GM19240 (cell line): ENCODE data around the gene RGL1.

Experiments used
- DNase-seq: peaks from one replicate; pipeline ENCODE4 v3.0.0; 2011; ENCODE audit warnings: low spot score; ENCODE audit not compliant: insufficient read length

The RGL1 gene

DNA sequence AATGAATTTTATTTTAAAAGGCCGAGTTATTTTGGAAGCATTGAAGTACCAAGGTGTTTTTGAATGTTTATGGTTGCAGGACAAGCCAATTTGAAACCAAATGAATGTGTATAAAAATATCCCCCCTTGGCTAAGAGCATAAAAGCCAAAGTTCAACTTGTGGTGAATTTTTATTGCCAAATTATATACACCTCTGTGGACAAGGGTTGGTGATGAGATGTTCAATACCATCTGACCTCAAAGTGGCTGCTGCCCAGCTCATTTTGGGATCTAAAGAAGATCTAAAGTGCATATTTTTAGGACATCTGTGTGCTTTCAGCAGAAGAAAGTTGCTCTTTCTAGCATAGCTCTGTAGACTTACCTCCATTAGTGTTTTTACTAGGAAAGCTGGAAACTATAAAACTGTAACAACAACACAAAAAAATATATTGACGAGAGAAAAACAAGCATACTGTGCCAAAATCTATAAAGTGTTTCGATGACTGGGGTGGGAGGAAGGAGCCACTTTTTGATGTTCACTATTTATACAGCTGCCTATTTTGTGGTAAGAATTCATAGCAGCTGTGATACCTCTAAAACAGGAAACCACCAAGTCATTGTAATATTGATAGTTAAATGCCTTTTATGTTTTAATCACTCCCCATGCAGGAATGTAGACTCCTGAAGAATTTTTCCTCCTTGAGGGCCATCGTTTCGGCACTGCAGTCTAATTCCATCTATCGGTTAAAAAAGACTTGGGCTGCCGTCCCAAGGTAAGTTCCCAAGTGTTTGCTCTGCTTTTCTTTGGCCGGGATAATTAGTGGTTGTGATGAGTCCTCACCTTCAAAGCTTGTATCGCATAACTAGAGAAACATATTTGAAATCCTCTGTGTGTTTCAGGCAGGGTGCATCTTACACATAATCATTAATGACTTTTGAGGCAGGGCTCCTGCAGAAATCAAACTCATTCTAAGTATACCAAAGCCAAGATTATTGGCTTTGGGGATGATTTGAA, 83.2 kb downstream of the RGL1 start:
- no peak for DNase-seq

DNA sequence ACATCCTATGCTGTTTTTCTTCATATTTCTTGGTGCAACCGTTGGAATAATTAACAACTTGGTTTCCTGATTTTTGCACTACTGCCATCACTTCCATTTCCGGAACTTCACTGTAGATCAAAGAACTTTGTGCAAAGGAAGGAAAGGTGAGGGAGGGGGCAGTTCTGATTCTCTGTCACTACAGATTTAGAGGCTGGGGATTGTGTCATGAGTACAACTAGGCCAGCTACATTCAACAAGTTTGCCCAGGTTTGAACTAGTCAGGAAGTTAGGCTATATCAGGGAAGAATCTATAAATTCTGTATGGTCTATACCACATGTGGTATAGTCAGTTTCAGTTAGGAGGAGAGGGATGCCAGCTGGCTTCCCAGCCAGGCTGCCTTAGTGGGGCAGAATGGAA, 84.2 kb downstream of the RGL1 start:
- no peak for DNase-seq

DNA sequence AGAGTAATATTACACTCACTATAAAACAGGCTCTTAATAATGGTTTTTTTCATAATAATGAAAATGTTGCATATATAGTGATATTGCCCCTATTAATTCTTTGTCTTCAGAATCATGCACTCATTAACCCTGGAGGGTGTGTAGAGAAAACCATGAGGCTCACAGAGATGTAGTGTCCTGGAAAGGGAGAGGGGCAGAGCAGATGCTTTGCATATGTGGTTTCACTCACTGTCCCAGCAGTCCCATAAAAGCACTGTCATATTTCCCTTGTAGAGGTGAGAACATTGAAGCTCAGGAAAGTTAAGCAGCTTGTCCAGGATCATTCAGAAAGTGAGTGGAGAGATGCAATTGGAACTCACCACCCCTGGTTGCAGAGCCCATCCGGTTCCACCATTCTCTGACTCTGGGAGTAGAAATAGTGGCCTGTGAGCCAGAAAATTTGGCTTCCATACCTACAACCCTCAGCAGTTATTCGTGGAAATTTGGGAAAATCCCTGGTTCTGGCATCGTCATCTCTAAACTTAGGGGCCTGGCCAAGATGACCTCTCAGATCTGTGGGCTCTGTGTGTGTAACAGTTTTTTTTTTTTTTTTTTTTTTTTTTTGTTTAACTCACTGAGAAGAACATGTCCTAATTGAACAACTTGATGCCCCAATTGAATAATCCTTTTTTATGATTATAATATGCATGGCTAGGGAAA, 86.4 kb downstream of the RGL1 start:
- DNase-seq: no peak

DNA sequence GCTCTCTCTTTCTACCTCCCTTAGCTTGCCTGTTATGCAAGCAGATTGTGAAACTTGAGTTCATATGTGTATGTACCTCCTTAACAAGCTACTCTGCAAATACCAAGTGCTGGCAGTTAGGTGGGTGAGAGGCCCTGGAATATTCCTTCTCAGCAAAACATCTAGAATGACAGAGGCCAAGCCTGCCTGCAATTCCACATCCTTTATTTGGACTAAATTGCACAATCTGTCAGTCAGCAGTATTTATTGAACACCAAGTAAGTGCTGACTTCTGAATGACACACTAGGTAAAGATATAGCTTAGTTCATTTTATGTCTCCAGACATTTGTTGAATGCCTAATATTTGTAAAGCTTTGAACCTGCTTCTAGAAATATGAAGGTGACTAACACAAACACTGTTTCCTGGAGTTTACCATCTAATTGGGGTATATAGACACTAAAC, 87.5 kb downstream of the RGL1 start:
- DNase-seq: no peak

DNA sequence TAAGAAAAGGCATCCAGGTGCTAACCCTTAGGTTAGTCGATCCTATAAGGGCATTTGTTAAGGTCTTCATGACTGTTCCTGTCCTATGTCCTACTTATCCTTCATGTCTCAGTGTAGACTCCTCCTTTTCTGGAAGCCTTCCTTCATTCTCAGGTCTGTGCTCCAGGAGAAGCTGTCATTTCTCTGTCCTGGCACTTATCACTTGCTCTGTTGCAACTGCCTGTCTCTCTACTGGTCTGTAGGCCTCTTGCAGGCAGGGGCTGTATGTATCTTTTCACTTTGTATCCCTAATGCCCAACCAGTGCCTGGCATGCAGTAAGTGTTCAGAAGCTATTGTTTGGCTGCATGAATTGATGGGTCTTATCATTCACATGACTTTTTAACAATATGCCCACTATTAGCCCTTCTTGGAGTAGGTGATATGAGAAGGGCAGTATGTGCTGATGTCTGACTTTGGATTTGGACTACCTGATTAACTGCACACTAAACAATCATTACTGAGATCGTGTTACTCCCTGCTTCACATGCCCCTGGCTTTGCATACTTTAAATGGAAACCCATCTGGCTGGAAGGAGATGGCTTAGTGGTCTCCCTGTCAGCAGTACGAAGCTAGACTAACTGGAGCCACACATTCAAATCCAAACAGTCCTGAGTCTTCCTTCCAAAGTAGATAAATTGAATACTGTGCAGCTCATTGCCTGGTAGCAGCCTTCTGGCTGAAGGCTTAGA, 88.8 kb downstream of the RGL1 start:
- no peak for DNase-seq

DNA sequence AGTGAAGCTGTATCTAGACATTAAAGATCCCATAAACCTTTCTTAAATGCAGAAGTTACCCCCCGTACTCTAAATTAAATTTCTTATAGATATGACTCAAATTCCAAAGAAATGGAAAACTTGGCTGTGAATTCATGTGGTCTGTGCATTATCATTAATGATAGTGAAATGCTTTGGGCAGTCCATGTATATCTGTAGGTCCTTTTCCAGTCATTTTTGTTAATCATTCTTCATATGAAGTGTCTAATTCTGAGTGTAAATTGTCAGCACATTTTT, 89.3 kb downstream of the RGL1 start:
- DNase-seq: no peak

DNA sequence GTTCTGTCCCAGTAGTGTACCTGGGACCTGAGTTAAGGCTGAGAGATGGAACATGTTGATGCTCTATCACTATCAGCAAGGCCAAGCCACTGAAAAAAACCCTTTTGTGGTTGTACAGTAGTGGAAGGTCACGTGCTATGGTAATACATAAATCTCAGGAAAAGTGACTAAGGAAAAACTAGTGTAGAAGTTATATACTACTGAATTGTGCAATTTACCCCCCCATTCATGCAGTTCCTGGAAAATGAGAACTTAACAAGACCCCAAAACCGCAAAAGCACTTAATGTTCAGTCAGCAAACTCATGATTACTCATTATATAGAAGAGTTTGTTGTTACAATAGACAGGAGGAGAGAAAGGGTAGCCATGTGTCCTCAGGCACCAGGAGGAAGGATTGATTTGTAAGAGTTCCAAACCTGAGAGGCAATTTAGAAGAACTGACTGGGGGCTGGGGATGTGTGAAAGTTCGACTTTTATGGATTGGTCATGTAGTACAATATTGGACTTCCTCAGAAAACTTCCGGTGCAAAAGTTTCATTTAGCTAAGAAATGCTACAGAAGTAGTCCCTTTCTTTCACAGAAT, 91.6 kb downstream of the RGL1 start:
- no peak for DNase-seq

DNA sequence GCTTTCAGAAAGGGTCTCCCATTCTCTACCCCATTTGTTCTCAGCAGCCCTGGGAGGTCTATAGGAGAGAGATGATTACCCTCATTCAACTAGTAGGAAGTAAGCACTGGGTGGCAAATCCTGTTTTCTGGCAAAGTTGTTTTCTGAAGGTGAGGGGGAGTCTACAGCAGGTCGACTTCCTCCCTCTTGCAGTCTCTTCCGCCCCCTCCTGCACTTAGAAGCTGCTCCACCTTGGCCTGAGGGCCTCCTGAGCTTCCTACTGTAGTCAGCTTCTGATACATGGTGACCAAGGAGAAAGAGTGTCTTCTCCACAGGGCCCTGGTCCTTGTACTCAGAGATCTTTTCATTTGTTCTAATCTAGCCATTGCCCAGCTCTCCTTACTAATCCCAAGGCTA, 93.1 kb downstream of the RGL1 start:
- no peak for DNase-seq

DNA sequence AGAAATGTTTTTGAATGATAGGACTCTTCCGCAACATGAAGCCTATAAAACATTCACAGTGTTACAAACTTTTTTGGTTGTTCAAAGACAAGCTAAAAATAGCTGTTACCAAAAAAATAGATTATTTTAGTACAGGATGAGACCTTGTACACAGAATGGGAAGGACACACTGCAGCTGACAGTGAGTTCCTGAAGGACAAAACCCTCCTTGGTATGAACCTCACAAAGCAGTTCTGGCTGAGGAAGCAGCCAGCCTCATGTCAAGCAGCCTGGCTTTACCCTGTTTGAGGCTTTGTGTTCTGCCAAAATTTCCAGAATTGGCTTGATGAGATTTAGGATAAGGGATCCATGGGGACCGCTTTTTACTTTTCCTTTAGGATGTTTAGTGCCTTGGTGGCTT, 93.7 kb downstream of the RGL1 start:
- DNase-seq: no peak

DNA sequence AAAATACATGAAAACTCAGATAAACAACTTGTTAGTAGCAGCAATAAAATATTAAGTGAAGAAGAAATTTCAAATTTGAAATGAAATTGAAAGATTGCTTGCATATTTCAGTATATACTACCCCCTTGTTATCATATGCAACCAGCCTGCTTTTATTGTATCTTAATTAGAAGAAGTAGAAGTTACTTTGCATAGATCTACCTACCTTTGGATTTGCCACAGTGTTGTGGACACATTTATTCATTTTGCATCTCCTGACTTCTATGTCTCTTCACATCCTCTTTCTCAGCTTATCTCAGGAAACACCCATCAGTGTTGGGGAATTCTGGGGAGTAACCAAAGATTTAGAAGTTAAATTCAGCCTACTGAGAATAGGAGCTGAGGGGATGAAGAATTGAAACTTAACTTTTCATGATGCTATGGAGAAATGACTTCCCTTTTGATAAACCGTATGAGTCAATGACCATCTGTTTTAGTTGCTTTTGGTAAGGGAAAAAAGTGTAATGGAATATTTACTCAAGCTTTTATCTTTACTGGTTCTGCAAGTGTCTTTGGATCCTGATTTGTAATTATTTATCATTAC, 96.9 kb downstream of the RGL1 start:
- no peak for DNase-seq

DNA sequence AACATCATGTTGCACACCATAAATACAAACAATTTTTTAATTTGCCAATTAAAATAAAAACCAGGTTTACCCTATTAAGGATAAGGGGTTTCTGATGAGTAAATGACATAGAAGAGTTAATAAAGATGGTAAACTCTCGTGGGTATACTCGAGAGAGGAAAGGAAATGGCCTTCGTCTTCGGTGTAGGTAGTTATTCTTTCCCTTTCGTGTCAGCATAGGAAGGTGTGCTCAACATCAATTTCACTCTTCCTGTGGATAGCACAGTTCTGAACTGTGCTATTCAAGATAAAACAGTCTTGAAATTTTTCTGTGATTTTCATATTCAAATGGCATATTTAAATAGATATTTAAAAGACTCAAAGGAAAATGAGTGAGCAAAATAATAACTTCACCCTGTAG, 98.2 kb downstream of the RGL1 start:
- DNase-seq: no peak

DNA sequence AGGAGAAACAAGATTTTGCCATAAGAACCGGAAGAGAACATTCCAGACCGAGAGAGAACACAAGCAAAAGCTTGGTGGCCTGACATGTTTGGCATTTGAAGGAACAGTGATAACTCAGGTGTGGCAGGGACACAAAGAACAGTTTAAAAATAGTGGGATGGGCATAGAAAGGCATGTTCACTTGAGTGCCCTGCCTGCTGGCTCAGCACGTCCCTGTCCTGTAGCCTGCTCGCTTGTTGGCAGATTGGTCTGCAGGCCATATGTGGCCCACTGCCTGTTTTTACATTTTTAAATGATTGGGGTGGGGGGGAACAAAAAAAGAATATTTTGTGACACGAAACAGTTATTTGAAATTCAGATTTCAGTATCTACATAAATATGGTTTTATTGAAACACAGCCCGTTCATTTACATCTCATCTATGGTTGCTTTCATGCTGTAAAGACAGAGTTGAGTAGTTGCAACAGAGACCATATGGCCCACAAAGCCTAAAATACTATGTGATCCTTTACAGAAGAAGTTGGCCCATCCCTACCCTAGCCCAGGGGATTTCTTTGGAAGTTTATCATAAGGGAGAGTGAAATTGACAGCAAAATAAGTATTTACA, 100.7 kb downstream of the RGL1 start:
- DNase-seq: no peak

DNA sequence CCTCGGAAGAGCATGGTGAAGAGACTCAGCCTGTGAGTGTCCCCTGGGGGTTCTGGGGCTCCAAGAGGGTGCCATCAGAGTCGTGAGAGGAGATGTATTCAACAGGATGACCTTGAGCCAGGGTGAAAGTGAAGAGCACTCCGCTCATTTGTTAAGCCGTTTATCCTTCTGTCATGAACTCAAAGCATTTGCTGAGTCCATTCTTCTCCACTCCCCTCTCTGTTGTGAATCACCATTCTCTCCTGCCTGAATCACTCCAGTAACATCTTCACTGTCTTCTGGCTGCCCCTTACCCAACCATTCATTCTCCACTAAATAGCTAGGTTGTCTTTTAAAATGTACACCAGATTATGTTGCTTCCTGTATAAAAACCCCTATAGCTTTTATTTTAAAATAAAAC, 102.2 kb downstream of the RGL1 start:
- DNase-seq: no peak

DNA sequence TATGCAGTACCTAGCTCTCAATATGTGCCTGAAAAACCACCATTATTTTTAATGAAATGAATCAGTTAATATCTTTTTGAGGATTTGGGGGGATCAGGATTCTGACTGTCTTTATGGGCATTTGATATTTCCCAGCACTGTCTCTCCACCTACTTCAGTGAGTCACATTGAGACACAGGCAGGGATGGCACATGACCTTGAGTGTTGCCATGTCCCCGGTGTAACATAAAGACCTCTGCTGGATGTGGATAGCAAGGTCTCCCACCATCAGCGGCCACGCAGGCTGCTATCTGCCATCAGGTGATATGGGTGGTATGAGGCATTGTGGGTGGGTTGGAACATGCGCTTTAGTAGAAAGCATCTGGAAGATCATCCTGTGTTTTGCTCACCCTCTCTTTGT, 103.2 kb downstream of the RGL1 start:
- no peak for DNase-seq

DNA sequence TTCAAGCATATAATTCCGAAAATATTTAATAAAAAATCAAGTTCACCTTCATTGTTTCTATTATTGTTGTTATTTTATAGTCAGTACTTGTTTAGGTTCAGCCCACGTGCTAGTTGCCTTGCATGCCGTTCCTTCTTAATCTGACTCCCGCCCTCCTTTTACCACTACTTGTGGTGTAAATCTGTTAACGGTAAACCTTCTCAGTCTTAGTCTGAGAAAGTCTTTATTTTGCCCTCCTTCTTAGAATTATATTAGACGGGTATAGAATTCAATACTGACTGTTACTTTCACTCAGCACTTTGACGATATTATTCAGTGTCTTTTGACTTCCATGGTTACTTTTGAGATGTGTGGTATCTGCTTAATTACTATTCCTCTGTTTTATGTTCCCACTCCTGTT, 104.8 kb downstream of the RGL1 start:
- no peak for DNase-seq

DNA sequence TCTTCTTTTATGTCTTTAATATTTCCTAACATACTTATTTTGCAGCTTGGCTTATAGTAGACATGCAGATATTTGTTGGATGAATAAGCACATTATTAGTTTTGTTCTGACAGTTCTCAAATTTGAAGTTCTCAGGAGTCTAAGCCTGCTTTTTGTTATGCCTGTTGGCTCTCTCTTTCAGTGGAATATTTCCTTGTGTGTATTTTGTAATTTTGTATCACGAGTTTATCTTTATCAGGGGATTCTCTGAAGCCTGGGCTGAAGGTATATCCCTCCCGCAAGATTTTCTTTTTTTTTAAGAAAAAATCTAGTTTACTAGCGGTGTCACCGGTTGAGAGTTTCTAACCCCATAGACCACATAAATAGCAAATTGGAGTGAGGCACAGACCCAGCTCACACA, 105.9 kb downstream of the RGL1 start:
- DNase-seq: no peak

DNA sequence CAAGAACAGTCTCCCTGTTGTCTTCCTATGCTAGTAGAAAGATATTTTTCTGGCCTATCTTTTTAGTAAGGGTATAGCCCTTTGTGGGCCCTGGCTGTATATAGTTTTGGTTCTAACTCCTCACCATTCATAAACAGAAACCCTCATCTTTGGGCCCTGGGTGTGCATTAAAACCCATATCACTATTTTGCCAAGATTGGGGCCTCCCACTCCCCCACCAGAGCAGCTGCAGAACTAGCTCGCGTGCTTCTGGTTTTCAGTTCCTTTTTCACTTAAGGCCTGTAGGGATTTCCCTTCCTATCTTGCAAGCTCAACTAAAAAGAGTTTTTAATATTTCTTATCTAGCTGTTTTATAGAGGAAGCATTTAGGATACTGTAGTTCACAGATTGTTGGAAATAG, 106.4 kb downstream of the RGL1 start:
- DNase-seq: no peak

DNA sequence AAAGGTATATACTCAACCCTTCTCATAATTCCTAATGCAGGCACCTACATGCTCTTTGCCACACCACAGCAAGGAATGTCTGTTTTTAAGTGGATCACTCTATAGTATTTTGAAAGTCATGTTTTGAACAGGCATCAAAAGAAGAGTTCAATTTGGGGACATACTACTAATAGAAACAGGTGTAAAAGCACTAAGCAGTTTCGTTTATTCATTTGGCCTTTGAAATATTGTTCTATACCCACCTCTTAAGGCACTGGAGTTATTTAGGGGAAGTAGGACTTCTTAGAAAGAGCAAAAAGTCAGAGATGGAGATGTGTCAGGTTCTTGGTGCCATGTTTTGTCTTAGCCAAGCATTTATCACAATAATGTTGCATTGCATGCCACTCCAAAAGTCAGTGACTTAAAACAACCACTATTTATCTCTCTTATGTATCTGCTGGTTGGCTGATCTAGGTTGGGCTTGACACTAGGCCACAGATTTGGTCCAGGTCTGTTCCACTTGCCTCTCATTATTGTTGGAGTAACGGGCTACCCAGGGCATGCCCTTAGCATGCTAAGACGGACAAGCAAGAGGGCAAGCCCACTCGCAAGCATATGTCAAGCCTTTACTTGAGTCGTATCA, 107.5 kb downstream of the RGL1 start:
- no peak for DNase-seq

DNA sequence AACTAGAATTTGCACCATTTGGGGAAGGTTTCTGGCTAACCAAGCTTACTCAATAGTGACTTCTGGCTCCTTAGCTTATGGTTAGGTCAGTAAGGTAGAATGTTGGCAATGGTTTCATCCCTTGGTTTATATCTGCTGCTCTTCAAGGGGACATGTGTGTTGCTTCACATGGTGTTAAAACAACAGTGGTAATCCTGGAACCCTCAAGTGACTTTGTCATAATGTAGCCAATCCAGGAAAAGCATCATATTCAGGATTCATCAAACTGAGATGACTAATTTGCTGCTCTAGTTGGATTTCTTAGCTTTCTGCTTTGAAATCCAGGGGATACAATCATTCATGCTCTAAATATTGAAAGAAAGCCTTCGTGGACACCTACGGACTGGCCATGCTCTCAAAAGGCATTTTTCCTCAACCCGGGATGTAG, 108.7 kb downstream of the RGL1 start:
- DNase-seq: no peak

DNA sequence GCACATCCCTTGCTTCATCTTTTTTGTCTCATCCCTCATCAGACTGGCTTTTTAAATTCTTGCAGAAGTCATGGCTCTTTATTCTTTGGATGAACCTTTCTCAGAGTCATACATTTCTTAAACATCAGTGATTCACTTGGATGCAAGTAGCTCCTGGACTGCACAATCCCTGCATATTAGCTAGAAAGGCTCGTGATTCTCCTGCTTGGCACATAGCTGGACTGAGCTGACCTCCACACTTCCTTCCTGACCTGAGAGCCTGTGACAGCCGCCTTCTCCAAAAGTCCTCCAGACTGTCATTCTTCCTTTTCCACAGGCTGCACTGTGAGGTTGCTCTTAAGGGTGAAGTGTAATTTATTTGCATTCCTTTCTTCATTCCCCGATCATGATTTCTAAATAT, 109.4 kb downstream of the RGL1 start:
- no peak for DNase-seq

DNA sequence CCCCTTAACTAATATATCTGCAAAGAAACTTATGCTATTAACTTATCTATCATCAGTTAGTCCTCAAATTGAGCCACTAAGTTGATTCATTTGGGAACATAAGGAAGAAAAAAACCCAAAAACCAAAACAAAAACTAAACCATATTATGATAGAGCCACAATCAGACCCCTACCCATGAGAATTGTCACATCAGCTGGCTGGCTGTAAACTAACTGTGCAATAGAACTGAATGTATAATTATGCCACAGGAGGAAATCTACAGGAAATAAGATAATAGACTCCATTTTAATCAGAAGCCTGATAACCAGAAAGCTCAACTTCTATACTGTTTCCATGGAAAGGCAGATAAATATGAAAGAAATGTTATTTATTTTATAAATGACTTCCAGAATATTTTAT, 110.0 kb downstream of the RGL1 start:
- no peak for DNase-seq
